Measurements from ENCODE around the gene CEP104. TPM values are rescaled to one million over a fixed set of nuclear protein-coding genes. Genes with fewer than 3 reads are reported as not detected.

CEP104 gene
- total RNA-seq, 1 experiment from 2014 or later: 14.8 TPM

DNA sequence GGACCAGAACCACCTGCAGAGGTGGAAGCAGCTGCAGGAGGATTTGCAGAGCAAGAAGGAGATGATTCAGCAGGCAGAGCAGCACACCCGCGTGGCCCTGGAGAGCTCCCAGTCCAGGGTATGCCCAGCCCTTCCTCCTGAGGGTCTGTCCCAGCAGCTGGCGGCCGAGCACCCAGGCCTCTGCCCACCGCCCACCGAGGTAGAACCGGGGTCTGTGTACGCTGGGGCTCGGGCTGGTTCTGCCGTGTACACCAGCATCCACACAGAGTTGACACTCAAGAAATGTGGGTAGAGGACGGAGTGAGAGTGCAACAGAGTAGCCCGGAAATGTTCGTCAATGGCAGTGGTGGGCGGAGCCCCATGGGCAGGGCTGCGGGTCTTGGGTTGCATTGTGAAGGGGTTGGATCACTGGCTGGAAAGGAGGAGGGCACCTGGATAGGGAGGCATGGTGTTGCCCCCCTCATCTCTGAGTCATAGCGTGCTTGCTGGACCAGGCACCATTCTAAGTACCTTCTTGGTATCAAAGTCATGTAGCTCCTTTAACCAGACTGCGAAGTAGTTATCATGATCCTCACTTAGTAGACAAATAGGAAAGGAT lies 89.6 kb downstream of the CEP104 start:
- H3K4me3 ChIP-seq: no peak overlapping the region

DNA sequence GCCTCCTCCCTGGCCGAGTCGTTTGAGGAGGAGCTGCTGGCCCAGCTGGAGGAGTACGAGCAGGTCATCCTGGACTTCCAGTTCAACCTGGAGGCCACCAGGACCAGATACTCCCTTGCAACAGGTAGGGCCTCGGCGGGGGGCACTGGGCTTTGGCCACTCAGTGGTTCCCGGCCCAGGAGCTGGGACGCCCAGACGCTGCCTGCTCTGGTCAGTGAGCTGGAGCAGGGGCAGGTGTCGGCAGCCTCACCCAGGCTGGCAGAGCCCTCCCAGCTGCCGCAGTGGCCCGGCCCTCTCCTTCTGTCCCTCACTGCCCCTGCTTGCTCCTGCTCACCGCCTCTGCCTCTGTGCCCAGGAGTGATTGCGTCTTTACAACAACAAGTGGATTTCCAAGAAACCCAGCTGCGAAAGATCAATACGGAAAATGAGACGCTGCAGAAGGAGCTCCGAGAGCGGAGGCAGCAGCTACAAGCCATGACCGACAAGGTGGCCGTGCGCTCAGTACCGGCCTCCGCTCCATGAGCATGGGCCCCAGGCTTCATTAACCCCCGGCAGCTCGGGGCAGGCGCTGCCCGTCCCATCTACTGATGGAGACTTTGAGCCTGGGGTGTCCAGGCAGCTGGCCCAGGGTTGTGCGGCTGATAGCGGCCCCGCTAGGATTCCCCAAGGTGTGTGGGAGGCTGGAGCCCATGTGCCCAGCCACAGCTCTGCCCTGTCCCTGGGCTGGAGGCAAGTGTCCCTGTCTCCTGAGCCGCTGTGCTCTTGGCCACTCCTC lies 93.5 kb downstream of the CEP104 start:
- Histone ChIP-seq H3K9me3 (replicated peaks) (no peaks in the 10 kb centered on the region), H3K27ac (no peak overlapping the region), H3K4me3 (no peak overlapping the region), H3K27me3 (replicated peaks) (peaks cover 52% of the 10 kb centered on the region), H3K4me1 (replicated peaks) (no peaks in the 10 kb centered on the region), H3K36me3 (no peaks in the 10 kb centered on the region)
- no peak for DNase-seq (ENCODE audit: low read depth in 1 of 2, low spot score in 2 of 2)

More for the DNA sequence above, 89.6 kb downstream of the CEP104 start:
- peaks cover 41% of the 10 kb centered on the region for H3K27me3 ChIP-seq (replicated peaks)
- H3K36me3 ChIP-seq: no peaks in the 10 kb centered on the region
- no peaks in the 10 kb centered on the region for H3K9me3 ChIP-seq (replicated peaks)
- no peak overlapping the region for H3K27ac ChIP-seq
- peaks cover 5% of the 10 kb centered on the region for H3K4me1 ChIP-seq (replicated peaks)
- DNase-seq (ENCODE audit: low read depth in 1 of 2, low spot score in 2 of 2): no peak

DNA sequence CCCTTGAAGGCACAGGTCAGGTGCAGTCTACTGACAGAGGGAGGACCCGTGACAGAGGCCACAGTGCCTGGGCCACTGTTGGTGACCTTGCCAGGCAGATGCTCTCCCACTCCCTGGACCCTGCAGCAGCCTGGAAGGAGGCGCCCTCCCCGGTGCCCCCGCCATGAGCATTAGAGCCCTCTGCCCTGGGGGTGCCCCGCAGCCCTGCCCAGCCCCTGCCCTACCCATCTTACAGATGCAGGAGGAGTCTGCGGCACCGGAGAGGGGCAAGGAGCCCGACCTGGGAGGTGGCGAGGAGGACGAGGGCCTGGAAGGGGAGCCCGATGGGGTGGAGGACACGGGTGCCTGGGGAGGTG lies 94.2 kb downstream of the CEP104 start:
- Histone ChIP-seq H3K9me3 (replicated peaks) (no peaks in the 10 kb centered on the region), H3K4me1 (replicated peaks) (no peaks in the 10 kb centered on the region), H3K4me3 (no peak overlapping the region), H3K27ac (no peak overlapping the region), H3K36me3 (no peaks in the 10 kb centered on the region), H3K27me3 (replicated peaks) (peaks cover 52% of the 10 kb centered on the region)
- DNase-seq (ENCODE audit: low read depth in 1 of 2, low spot score in 2 of 2): no peak

DNA sequence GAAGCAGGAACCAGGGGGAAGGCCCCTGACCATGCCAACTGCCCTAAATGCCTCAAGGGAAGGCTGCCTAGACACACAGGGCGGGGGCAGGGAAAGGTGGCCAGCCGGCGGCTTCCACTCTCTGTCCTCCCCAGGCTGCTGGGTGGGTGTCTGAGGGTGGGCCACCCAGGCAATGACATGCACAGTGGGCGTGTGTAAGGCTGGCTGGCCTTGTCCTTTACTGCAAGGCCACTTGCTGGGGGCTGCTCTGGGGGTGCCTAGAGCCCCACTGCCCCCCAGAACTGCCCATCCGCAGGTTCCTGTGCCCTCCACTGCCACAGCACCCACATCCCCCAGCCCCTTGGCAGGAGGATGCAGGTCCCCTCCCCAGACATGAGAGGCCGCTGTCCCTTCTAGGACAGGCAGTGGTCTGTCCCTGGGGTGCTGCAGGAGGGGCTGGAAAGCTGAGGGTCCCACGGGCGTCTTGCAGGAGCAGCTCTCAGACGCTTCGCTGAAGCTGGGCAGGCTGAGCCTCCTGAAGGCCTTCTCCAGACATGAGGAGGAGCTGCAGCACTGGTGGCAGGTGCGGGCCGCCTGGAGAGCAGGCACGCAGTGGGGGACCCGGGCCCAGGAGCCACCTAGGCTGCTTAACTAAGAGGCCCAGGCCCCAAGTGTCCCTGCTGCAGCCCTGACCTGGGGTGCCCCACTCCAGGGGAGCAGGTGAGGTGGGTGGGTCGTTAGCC lies 94.7 kb downstream of the CEP104 start:
- Histone ChIP-seq H3K9me3 (replicated peaks) (no peaks in the 10 kb centered on the region), H3K4me1 (replicated peaks) (no peaks in the 10 kb centered on the region), H3K27me3 (replicated peaks) (peaks cover 52% of the 10 kb centered on the region), H3K27ac (no peak overlapping the region), H3K4me3 (no peak overlapping the region), H3K36me3 (no peaks in the 10 kb centered on the region)
- no peak for DNase-seq (ENCODE audit: low read depth in 1 of 2, low spot score in 2 of 2)

Other genes with a start within 250 kb of the CEP104 start
- 2.0 and 2.2 TPM in 2 replicates for gene MEGF6, start 245.7 kb downstream of the CEP104 start, total RNA-seq (2014; rRNA removed; shearing (Covaris generic))
- 6.6 and 17.4 TPM in 2 replicates for gene TPRG1L, start 232.2 kb downstream of the CEP104 start, total RNA-seq (2014; rRNA removed; shearing (Covaris generic))
- gene WRAP73, start 207.1 kb downstream of the CEP104 start, total RNA-seq (2014; rRNA removed; shearing (Covaris generic)): 19.5 and 23.7 TPM in 2 replicates
- gene TP73, start 204.7 kb downstream of the CEP104 start, total RNA-seq (2014; rRNA removed; shearing (Covaris generic)): 2.2 and 3.4 TPM in 2 replicates
- not detected in 2 replicates for gene CCDC27, start 104.8 kb downstream of the CEP104 start, total RNA-seq (2014; rRNA removed; shearing (Covaris generic))
- not detected in 2 replicates for gene SMIM1, start 84.5 kb downstream of the CEP104 start, total RNA-seq (2014; rRNA removed; shearing (Covaris generic))
- gene LRRC47, start 60.7 kb downstream of the CEP104 start, total RNA-seq (2014; rRNA removed; shearing (Covaris generic)): 46.4 and 70.8 TPM in 2 replicates
- gene DFFB, start 265 bp upstream of the CEP104 start, total RNA-seq (2014; rRNA removed; shearing (Covaris generic)): 2.8 and 11.9 TPM in 2 replicates
- 21.6 and 36.3 TPM in 2 replicates for gene C1orf174, start 43.1 kb upstream of the CEP104 start, total RNA-seq (2014; rRNA removed; shearing (Covaris generic))

Data from SJSA1 (cell line).